DND-41 (cell line): ENCODE results near the gene SPEG.

Experiments
- ATAC-seq: fragments of 200-7000 bp; cut with Tn5 transposase; 3 replicates; pipeline ENCODE4 v1.9.1; 2021; ENCODE audit warnings: low read depth; ENCODE audit not compliant: insufficient read depth
- DNase-seq: peaks from one replicate; pipeline ENCODE4 v3.0.0-alpha.2; 2020
- H2AFZ ChIP-seq: 2 replicates; pipeline ENCODE4 v1.6.0; 2012; ENCODE audit warnings: low read depth, low read length
- H3K27ac ChIP-seq: 2 replicates; pipeline ENCODE4 v1.5.1; 2012; ENCODE audit warnings: low read length, inconsistent platforms
- H3K27me3 ChIP-seq: fragments of 200-600 bp; sonication (generic); 2 replicates; pipeline ENCODE4 v1.6.0; 2012; ENCODE audit warnings: low read length, mild to moderate bottlenecking, inconsistent platforms; ENCODE audit not compliant: insufficient read depth, poor library complexity
- H3K36me3 ChIP-seq: 2 replicates; pipeline ENCODE4 v1.5.1; 2012; ENCODE audit warnings: low read length, inconsistent platforms; ENCODE audit not compliant: insufficient read depth
- H3K4me1 ChIP-seq: 2 replicates; pipeline ENCODE4 v1.5.1; 2012; ENCODE audit warnings: mild to moderate bottlenecking, low read length; ENCODE audit not compliant: insufficient read depth
- H3K4me2 ChIP-seq: 2 replicates; pipeline ENCODE4 v1.6.0; 2012; ENCODE audit warnings: mild to moderate bottlenecking, moderate library complexity, low read length, inconsistent platforms; ENCODE audit not compliant: insufficient read depth
- H3K4me3 ChIP-seq, 2 experiments: fragments of 200-600 bp in 1 of 2; shearing (Covaris generic) in 1 of 2; 2 replicates each; pipeline ENCODE4 v1.5.1; 2012 to 2016; ENCODE audit warnings: inconsistent platforms in 2 of 2, low read length in 2 of 2, mild to moderate bottlenecking in 2 of 2, low read depth in 1 of 2, moderate library complexity in 1 of 2
- H3K79me2 ChIP-seq: 2 replicates; pipeline ENCODE4 v1.6.0; 2012; ENCODE audit warnings: low read length, inconsistent platforms; ENCODE audit not compliant: insufficient read depth
- H3K9ac ChIP-seq: 2 replicates; pipeline ENCODE4 v1.6.0; 2012; ENCODE audit warnings: low read depth, mild to moderate bottlenecking, inconsistent platforms, low read length, moderate library complexity
- H3K9me3 ChIP-seq: 2 replicates; pipeline ENCODE4 v1.5.1; 2012; ENCODE audit warnings: low read length, moderate library complexity, mild to moderate bottlenecking, inconsistent platforms; ENCODE audit not compliant: insufficient read depth, severe bottlenecking
- H4K20me1 ChIP-seq: 2 replicates; pipeline ENCODE4 v1.6.0; 2012; ENCODE audit warnings: low read length; ENCODE audit not compliant: insufficient read depth
- EZH2 ChIP-seq: IDR thresholded peaks from 3 replicates; pipeline ENCODE4 v1.6.1; 2012; ENCODE audit warnings: borderline replicate concordance, low read depth, mild to moderate bottlenecking, moderate library complexity, low read length, inconsistent platforms; ENCODE audit not compliant: severe bottlenecking
- TF ChIP-seq, protein P1 (sequence below): IDR thresholded peaks from 2 replicates; pipeline ENCODE4 v1.5.1; 2012; ENCODE audit warnings: borderline replicate concordance, low read length, moderate library complexity, mild to moderate bottlenecking; ENCODE audit not compliant: poor library complexity, severe bottlenecking; ENCODE audit errors: extremely low read depth

The SPEG gene

DNA sequence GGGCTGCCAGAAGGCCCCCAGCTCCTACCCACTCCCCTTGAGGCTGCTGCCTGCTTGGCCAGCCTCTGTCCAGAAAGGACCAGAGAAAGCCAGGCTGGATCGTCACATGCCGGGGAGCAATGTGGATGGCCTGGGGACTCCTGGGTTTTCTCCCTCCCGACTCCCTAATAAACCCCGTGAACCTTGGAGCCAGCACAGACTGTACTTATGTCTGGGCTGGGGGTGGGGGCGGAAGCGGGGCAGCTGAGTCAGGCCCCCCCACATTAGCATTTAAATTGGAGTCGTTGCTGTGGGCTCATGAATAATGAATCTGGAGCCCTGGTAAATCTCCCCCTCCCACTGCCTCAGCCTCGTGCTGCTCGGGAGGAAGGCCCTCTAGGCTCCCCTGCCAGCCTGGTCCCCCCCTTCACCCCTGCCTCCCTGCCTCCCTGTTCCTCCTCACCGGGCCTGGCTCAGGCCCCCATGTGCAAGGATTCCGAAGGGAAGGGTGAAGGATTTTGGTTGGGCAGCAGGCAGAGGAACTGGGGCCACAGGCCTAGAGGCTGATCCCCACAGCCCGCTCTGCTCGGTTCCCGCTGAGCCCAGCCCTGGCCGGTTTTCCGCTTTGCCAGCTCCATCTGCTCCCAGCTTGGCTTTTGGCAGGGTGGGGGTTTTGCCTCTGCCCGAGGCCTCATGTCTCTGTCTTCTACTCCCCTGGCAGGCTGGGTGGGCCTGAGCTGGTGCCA lies 72.3 kb downstream of the SPEG start:
- Histone ChIP-seq H3K4me1 (peaks cover 5% of the 10 kb centered on the region; the same call in 1 of the 2 replicates), H3K27me3 (peaks cover 3% of the 10 kb centered on the region), H3K36me3 (peaks cover 25% of the 10 kb centered on the region), H2AFZ (no peak overlapping the region), H3K4me3 (no peak overlapping the region), H3K9me3 (no peaks in the 10 kb centered on the region), H3K4me2 (no peak overlapping the region), H3K9ac (no peak overlapping the region), H3K79me2 (no peaks in the 10 kb centered on the region), H3K27ac (no peak overlapping the region), H4K20me1 (no peaks in the 10 kb centered on the region)
- ATAC-seq (no peak), DNase-seq (no peak)
- TF ChIP-seq, protein P1, sequence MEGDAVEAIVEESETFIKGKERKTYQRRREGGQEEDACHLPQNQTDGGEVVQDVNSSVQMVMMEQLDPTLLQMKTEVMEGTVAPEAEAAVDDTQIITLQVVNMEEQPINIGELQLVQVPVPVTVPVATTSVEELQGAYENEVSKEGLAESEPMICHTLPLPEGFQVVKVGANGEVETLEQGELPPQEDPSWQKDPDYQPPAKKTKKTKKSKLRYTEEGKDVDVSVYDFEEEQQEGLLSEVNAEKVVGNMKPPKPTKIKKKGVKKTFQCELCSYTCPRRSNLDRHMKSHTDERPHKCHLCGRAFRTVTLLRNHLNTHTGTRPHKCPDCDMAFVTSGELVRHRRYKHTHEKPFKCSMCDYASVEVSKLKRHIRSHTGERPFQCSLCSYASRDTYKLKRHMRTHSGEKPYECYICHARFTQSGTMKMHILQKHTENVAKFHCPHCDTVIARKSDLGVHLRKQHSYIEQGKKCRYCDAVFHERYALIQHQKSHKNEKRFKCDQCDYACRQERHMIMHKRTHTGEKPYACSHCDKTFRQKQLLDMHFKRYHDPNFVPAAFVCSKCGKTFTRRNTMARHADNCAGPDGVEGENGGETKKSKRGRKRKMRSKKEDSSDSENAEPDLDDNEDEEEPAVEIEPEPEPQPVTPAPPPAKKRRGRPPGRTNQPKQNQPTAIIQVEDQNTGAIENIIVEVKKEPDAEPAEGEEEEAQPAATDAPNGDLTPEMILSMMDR = no peak
- no peak for TF ChIP-seq EZH2

- H2AFZ ChIP-seq = no peak overlapping the region
- peaks cover 25% of the 10 kb centered on the region for H3K36me3 ChIP-seq
- no peaks in the 10 kb centered on the region for H3K9me3 ChIP-seq
- H3K79me2 ChIP-seq = no peaks in the 10 kb centered on the region
- TF ChIP-seq, protein P1 = no peak
- TF ChIP-seq EZH2 = no peak
- no peak overlapping the region for H3K27ac ChIP-seq
- peaks cover 11% of the 10 kb centered on the region for H3K27me3 ChIP-seq
- H3K4me1 ChIP-seq = peaks cover 5% of the 10 kb centered on the region; the same call in 1 of the 2 replicates
- H3K4me3 ChIP-seq = no peak overlapping the region
- H3K4me2 ChIP-seq = no peak overlapping the region
- no peaks in the 10 kb centered on the region; the same call in 1 of the 2 replicates for H4K20me1 ChIP-seq
- no peak for ATAC-seq
- H3K9ac ChIP-seq = no peak overlapping the region
- no peak for DNase-seq
Observed at GRCh38 chr2:219507581-219508443, 73.2 kb downstream of the SPEG start.

- Histone ChIP-seq H3K4me3 (no peak overlapping the region), H4K20me1 (peaks cover 3% of the 10 kb centered on the region), H3K27ac (no peak overlapping the region), H3K79me2 (no peaks in the 10 kb centered on the region), H3K4me2 (no peak overlapping the region), H2AFZ (no peak overlapping the region), H3K36me3 (peaks cover 25% of the 10 kb centered on the region), H3K9ac (no peak overlapping the region), H3K27me3 (peaks cover 17% of the 10 kb centered on the region), H3K4me1 (peaks cover 5% of the 10 kb centered on the region; the same call in 1 of the 2 replicates), H3K9me3 (no peaks in the 10 kb centered on the region)
- TF ChIP-seq, protein P1 = no peak
- TF ChIP-seq EZH2 = no peak
- DNase-seq = no peak
- ATAC-seq = no peak
Observed at GRCh38 chr2:219508444-219508734, 73.7 kb downstream of the SPEG start.
